ENCODE data around the gene ABCC1. TPM values are rescaled to one million over a fixed set of nuclear protein-coding genes. Genes with fewer than 3 reads are reported as not detected.

Gene ABCC1
- polyA plus RNA-seq, 1 of the 3 experiments (the other 2 are of a cell fraction), result 23.7 TPM

DNA sequence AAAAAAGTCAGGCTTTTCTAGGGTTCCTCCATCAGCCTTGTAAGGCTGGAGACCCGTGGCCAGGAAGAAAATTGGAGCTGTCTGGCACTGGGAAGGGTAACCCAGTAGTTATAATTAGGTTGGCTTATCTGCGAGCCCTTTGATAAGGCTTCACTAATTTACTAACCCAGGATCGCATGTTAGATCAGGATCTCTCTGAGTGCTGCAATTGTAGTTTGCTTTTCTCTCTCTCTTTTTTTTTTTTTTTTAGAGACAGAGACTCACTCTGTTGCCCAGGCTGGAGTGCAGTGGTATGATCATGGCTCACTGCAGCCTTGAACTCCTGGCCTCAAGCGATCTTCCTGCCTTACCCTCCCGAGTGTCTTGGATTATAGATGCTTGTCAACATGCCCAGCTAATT is 17.0 kb downstream of the ABCC1 start (continued):
- TF ChIP-seq, protein P1, sequence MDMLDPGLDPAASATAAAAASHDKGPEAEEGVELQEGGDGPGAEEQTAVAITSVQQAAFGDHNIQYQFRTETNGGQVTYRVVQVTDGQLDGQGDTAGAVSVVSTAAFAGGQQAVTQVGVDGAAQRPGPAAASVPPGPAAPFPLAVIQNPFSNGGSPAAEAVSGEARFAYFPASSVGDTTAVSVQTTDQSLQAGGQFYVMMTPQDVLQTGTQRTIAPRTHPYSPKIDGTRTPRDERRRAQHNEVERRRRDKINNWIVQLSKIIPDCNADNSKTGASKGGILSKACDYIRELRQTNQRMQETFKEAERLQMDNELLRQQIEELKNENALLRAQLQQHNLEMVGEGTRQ (IDR thresholded peaks at IDR 0.05; ENCODE audit: borderline replicate concordance, low read depth, low read length), result no peak
- peak; percentile 97 for TF ChIP-seq GATA2 (CRISPR knock-in tag; IDR thresholded peaks at IDR 0.05)
- TF ChIP-seq SIN3A (IDR thresholded peaks at IDR 0.05; ENCODE audit: borderline replicate concordance, low read depth, low read length), result no peak
- no peak for TF ChIP-seq SMC3 (IDR thresholded peaks at IDR 0.05; ENCODE audit: low read depth, low read length)
- TF ChIP-seq FOXJ3 (CRISPR knock-in tag; IDR thresholded peaks at IDR 0.05), result peak; percentile 25; the same call in 1 of the 2 replicates
- TF ChIP-seq NRF1 (IDR thresholded peaks at IDR 0.05; ENCODE audit: low read depth, low read length), result no peak
- TF ChIP-seq NFIC (IDR thresholded peaks at IDR 0.05; ENCODE audit: borderline replicate concordance), result no peak
- TF ChIP-seq TAF1 (IDR thresholded peaks at IDR 0.05; ENCODE audit: borderline replicate concordance, low read depth, low read length), result no peak
- TF ChIP-seq, protein P2, sequence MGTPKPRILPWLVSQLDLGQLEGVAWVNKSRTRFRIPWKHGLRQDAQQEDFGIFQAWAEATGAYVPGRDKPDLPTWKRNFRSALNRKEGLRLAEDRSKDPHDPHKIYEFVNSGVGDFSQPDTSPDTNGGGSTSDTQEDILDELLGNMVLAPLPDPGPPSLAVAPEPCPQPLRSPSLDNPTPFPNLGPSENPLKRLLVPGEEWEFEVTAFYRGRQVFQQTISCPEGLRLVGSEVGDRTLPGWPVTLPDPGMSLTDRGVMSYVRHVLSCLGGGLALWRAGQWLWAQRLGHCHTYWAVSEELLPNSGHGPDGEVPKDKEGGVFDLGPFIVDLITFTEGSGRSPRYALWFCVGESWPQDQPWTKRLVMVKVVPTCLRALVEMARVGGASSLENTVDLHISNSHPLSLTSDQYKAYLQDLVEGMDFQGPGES (IDR thresholded peaks at IDR 0.05; ENCODE audit: low read depth, low read length), result no peak
- TF ChIP-seq RCOR1 (IDR thresholded peaks at IDR 0.05; ENCODE audit: low read length), result peak; percentile 92
- no peak for TF ChIP-seq EZH2phosphoT487 (IDR thresholded peaks at IDR 0.05; ENCODE audit: borderline replicate concordance, low read depth)
- TF ChIP-seq, protein P3, sequence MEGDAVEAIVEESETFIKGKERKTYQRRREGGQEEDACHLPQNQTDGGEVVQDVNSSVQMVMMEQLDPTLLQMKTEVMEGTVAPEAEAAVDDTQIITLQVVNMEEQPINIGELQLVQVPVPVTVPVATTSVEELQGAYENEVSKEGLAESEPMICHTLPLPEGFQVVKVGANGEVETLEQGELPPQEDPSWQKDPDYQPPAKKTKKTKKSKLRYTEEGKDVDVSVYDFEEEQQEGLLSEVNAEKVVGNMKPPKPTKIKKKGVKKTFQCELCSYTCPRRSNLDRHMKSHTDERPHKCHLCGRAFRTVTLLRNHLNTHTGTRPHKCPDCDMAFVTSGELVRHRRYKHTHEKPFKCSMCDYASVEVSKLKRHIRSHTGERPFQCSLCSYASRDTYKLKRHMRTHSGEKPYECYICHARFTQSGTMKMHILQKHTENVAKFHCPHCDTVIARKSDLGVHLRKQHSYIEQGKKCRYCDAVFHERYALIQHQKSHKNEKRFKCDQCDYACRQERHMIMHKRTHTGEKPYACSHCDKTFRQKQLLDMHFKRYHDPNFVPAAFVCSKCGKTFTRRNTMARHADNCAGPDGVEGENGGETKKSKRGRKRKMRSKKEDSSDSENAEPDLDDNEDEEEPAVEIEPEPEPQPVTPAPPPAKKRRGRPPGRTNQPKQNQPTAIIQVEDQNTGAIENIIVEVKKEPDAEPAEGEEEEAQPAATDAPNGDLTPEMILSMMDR (IDR thresholded peaks at IDR 0.05), result no peak
- TF ChIP-seq, protein P4, sequence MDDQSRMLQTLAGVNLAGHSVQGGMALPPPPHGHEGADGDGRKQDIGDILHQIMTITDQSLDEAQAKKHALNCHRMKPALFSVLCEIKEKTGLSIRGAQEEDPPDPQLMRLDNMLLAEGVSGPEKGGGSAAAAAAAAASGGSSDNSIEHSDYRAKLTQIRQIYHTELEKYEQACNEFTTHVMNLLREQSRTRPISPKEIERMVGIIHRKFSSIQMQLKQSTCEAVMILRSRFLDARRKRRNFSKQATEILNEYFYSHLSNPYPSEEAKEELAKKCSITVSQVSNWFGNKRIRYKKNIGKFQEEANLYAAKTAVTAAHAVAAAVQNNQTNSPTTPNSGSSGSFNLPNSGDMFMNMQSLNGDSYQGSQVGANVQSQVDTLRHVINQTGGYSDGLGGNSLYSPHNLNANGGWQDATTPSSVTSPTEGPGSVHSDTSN (IDR thresholded peaks at IDR 0.05), result no peak

DNA sequence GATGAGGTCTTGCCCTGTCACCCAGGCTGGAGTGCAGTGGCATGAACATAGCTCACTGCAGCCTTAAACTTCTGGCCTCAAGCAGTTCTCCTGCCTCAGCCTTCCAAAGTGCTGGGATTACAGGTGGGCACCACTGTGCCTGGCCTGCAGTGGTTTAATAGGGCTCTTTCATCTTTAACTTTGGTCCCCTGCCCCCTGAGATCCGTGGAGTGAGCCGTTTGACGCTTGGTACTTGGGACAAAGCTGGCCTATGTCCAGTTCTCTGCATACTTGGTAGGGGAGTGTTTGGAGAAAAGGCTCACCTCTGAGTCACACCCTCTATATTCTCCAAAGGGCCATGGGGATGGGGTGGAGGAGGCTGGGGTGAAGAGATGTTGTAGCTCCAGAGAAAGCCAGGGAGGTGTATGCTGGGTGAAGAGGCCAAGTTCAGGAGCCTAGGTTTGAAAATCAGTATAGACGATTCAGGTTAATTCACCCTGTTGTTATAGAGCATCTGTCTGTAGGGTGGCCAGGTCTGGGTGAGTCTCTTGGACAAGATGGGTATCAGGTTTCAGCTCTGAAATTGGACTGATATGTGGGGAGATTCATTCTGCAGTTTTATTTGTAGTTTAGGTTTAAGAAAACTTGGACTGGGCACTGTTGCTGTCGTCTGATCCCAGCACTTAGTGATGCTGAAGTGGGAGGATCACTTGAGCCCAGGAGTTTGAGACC is 17.6 kb downstream of the ABCC1 start:
- no peak for DNase-seq
- H4K20me1 ChIP-seq (ENCODE audit: insufficient read depth), result no peaks in the 10 kb centered on the region
- no peak overlapping the region for H3K4me3 ChIP-seq (ENCODE audit: low read depth in 2 of 2, low read length in 1 of 2)
- peak overlapping the region; percentile 81; the same call in 1 of the 2 replicates for H2AFZ ChIP-seq (ENCODE audit: low read depth)
- peak overlapping the region; percentile 70 for H3K4me2 ChIP-seq
- WGBS (ENCODE audit: low lambda C conversion rate), result 21% methylated on average over 5 of the region's 5 CpGs
- H3F3A ChIP-seq (replicated peaks; ENCODE audit: insufficient read depth), result peaks cover 17% of the 10 kb centered on the region
- ChIA-PET POLR2A (no interaction called here), CTCF (interaction anchor here (1.3 to 1.5 kb wide), 3 partner anchors 8 to 13 kb away, joined by 3 to 5 read pairs (median 4); no protein-coding TSS in a partner anchor)
- H3K9me2 ChIP-seq, result no peaks in the 10 kb centered on the region
- no peaks in the 10 kb centered on the region for H3K27me3 ChIP-seq (ENCODE audit: insufficient read depth)
- peaks cover 14 to 16% of the 10 kb centered on the region in 2 experiments; a peak in 3 of 4 replicates for H3K4me1 ChIP-seq (ENCODE audit: control insufficient read depth in 1 of 2, insufficient read depth in 2 of 2, low read depth in 1 of 2, low read length in 1 of 2)
- H3K9me3 ChIP-seq, result no peaks in the 10 kb centered on the region
- peaks cover 96% of the 10 kb centered on the region for H3K79me2 ChIP-seq (ENCODE audit: insufficient read depth)
- peak overlapping the region; percentile 66; the same call in 1 of the 2 replicates for H3K9ac ChIP-seq
- H3K27ac ChIP-seq (ENCODE audit: low read depth in 2 of 2, low read length in 1 of 2), result peak overlapping the region; percentile 29 to 88; a peak in 3 of 4 replicates
- H3K36me3 ChIP-seq (replicated peaks in 1 of 2; ENCODE audit: control insufficient read depth in 1 of 2, insufficient read depth in 2 of 2, low read length in 1 of 2), result peaks cover 0 to 9% of the 10 kb centered on the region in 2 experiments
- TF ChIP-seq TEAD4 (IDR thresholded peaks at IDR 0.05; ENCODE audit: borderline replicate concordance, insufficient read depth), result peak; percentile 37; the same call in 1 of the 2 replicates
- TF ChIP-seq, protein P5, sequence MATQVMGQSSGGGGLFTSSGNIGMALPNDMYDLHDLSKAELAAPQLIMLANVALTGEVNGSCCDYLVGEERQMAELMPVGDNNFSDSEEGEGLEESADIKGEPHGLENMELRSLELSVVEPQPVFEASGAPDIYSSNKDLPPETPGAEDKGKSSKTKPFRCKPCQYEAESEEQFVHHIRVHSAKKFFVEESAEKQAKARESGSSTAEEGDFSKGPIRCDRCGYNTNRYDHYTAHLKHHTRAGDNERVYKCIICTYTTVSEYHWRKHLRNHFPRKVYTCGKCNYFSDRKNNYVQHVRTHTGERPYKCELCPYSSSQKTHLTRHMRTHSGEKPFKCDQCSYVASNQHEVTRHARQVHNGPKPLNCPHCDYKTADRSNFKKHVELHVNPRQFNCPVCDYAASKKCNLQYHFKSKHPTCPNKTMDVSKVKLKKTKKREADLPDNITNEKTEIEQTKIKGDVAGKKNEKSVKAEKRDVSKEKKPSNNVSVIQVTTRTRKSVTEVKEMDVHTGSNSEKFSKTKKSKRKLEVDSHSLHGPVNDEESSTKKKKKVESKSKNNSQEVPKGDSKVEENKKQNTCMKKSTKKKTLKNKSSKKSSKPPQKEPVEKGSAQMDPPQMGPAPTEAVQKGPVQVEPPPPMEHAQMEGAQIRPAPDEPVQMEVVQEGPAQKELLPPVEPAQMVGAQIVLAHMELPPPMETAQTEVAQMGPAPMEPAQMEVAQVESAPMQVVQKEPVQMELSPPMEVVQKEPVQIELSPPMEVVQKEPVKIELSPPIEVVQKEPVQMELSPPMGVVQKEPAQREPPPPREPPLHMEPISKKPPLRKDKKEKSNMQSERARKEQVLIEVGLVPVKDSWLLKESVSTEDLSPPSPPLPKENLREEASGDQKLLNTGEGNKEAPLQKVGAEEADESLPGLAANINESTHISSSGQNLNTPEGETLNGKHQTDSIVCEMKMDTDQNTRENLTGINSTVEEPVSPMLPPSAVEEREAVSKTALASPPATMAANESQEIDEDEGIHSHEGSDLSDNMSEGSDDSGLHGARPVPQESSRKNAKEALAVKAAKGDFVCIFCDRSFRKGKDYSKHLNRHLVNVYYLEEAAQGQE (IDR thresholded peaks at IDR 0.05; ENCODE audit: low read depth, low read length), result peak; percentile 13; the same call in 1 of the 2 replicates
- TF ChIP-seq NFIC (IDR thresholded peaks at IDR 0.05; ENCODE audit: borderline replicate concordance), result peak; percentile 90
- TF ChIP-seq EP300 (IDR thresholded peaks at IDR 0.05; ENCODE audit: borderline replicate concordance in 1 of 2, low read depth in 1 of 2, low read length in 1 of 2), result peak in 1 of 2 experiments; percentile 55; a peak in 1 of 4 replicates
- TF ChIP-seq FOSL2 (IDR thresholded peaks at IDR 0.05; ENCODE audit: borderline replicate concordance, low read depth), result peak; percentile 75; the same call in 1 of the 2 replicates

All from SK-N-SH (cell line).